T47D (cell line): ENCODE data around the gene FBN3.
"Not testable (repeated sequence)": the region's sequence is repeated elsewhere in the genome, so short reads cannot be mapped to it uniquely, and the experiment has no call there.

Source experiments
- DNase-seq, 2 experiments: peaks; one replicate each; pipeline versions ENCODE4 v3.0.0 to v3.0.0-alpha.2; 2011 to 2012; ENCODE audit warnings: low read depth in 1 of 2, low spot score in 1 of 2
- JUND ChIP-seq: IDR thresholded peaks from 2 replicates; pipeline ENCODE4 v1.6.1; 2012; ENCODE audit warnings: low read depth
- in situ Hi-C: cut with HindIII; loops from 2 replicates; pipeline ENCODE4 v1.10.0; 2016; ENCODE audit warnings: low sequenced_read_pairs, low pct_unique_long_range_greater_than_20kb

FBN3 gene

DNA sequence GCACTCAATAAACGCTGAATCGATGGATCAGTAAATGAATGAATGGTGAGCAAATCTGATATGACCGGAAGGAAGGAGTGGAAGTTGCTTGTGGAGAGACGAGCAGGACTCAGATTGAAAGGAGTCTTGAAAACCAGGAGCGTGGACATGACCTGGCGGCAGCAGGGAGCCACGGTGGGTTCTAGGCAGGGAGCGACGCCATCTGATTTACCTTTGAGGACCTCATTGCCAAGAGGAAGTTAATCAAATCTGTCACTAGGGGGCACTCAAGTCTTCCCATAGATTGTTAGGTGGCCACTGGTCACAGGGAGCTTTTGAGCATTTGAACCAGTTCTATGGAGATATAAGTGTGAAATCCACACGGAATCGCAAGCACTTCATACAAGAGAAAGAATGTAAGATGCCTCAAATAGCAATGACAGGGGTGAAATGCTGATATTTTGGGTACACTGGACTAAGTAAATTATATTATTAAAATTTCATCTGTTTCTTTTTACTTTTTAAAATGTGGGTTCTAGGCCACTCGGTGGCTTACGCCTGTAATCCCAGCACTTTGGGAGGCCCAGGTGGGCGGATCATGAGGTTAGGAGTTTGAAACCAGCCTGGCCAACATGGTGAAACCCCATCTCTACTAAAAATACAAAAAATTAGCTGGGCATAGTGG, 9.2 kb upstream of the FBN3 start:
- in situ Hi-C loops: no loop called here
- DNase-seq: peak; percentile 50 to 87
- TF ChIP-seq JUND: no peak

DNA sequence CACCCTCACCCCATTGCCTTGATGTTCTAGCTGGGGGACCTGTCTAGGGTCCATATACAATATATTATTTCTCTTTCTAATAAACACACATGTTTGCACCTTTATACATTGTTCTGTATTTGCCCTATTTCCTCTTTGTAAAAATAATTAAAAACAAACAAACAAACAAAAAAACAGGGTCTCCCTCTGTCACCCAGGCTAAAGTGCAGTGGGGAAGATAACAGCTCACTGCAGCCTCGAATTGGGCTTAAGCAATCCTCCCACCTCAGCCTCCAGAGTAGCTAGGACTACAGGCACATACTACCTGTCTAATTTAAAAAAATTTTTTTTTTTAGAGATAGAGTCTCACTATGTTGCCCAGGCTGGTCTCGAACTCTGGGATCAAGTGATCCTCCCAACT, 5.9 kb upstream of the FBN3 start:
- in situ Hi-C loops: no loop called here
- DNase-seq: no peak
- no peak for TF ChIP-seq JUND

DNA sequence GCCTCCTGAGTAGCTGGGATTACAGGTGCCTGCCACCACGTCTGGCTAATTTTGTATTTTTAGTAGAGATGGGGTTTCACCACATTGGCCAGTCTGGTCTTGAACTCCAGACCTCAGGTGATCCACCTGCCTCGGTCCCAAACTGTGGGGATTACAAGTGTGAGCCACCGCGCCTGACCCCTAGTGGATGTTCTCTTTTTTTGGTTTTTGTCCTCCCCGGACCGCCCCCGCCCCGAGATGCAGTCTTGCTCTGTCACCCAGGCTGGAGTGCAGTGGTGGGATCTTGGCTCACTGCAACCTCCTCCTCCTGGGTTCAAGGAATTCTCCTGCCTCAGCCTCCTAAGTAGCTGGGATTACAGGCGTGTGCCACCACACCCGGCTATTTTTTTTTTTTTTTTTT, 4.6 kb upstream of the FBN3 start:
- DNase-seq, in situ Hi-C loops: not testable (repeated sequence)

DNA sequence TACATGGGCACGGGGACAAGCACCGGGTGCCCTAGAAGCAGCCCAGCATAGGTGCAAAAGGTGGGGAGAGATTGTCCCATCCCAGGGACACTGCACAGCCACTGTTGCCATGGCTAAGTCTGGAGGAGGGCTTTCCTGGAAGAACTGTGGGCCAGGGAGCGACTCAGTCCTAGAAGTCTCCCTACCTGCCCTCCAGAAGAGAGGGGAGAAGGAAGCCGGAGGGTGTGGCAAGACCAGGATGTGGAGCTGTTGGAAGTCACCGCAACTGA, 2.3 kb upstream of the FBN3 start:
- in situ Hi-C loops: no loop called here
- peak in 1 of 2 experiments; percentile 1 for DNase-seq
- no peak for TF ChIP-seq JUND

DNA sequence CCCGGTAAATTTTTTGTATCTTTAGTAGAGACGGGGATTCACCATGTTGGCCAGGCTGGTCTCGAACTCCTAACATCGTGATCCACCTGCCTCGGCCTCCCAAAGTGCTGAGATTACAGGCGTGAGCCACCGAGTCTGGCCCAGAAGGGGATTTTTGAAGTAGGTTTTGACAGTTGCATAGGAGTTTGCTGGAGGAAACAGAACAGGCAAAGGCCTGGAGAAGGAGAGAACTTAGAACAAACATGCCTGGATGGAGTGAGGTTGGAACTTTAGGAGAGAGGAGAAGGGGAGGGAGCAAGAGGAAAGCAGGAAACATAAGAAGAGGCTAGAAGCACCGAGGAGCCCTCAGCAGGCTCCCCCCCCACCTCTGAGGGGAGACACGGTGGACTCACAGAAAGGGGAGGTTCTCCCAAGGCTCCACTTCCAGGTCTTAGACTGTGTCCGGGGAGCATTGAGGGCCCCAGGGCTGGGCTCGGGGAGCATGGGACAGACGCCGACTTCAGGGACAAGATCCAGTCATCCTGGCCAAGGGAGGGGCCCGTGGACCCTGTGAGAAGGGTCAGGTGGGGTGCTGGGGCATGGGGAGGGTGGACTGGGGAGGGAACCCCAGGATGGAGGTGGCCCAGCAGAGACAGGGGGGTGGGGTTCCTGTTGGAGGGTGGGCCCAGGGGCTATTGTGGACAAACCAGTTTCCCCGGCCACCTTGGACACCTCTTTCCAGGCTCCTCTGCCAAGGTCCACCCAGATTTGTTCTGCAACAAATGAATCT, 1.8 kb upstream of the FBN3 start:
- DNase-seq: peak in 1 of 2 experiments; percentile 0
- in situ Hi-C loops: no loop called here
- TF ChIP-seq JUND: no peak

DNA sequence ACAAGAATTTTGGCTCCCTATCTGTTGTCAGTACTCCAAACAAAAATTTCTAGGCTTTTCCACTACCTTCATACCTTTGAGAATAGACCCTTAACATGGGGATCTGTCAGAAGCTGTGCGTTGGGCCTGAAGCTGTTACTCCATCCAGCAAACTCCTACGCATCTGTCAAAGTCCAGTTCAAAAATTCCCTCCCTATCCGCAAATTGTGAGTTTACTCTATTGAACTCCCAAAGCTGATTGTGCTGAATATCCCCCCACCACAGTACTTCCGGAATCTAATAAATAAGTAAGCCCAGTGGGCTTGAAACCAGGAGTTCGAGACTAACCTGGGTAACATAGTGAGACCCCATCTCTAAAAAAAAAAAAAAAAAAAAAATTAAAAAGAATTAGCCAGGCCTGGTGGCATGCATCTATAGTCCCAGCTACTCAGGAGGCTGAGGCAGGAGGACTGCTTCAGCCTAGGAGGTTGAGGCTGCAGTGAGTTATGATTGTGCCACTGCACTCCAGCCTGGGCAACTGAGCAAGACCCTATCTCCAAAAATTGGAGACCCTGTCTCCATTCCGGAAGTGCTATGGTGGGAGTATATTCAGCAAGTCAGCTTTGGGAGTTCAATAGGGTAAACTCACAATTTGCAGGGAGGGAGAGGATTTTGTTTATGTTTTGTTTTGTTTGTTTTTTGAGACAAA, 930 bp upstream of the FBN3 start:
- TF ChIP-seq JUND: no peak
- in situ Hi-C loops: no loop called here

DNA sequence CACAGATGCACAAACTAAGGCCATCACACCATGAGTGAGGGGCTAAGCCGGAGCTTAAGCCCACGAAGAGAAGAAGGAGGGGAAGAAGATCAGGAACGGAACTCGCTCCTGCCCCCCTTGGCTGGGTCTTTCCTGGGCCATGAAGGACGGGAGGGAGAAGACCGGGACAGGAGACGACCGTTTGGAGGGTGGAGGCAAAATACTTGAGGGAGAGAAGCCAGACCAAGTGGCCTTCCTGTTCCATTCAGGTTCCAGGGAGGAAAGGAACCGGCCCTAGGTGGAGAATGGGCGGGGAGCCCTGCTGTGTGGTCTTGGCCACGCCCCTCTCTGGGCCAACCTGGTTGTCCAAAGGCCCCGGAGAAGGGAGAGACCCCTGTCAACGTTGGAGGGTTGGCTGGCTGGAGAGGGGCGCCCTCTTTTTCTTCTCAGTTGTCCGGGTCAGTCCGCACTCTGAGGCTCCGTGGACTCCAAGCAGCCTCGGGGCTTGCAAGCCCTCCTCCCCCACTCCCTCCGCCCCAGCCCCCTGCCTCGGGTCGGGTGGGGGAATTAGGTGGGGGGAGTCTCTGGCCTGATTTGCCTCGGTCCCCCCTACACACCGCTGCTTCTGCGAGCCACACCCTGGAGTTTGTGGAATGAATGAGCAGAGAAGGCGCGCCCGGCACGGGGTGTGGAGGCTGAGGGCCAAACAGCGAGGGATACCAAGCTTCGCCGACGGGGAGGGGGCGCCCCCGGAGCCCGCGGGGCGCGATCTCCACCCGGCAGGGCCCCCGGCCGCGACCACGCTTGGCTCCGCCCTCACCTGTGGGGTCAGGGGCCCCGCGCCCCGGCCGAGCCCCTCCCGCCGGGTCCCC, 757 bp downstream of the FBN3 start:
- in situ Hi-C loops: no loop called here
- DNase-seq: peak; percentile 54 to 67
- TF ChIP-seq JUND: no peak

More for the DNA sequence above, 930 bp upstream of the FBN3 start:
- DNase-seq: peak in 1 of 2 experiments; percentile 0

DNA sequence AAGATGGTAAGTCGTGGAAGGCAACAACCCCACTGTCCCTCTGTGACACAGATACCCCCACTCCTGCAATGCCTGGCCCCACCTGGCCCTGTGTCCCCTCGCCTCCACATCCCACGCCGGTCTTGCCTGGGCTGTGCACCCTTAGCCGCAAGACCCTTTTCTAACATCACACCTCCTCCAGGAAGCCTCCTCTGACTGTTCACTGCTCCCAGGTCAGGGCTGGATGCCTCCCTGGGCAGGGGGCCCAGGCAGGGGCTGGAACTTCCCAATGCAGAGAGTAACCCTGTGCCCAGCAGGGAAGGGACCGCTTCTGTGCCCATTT, 1.3 kb downstream of the FBN3 start:
- in situ Hi-C loops: no loop called here
- no peak for TF ChIP-seq JUND
- DNase-seq: no peak

DNA sequence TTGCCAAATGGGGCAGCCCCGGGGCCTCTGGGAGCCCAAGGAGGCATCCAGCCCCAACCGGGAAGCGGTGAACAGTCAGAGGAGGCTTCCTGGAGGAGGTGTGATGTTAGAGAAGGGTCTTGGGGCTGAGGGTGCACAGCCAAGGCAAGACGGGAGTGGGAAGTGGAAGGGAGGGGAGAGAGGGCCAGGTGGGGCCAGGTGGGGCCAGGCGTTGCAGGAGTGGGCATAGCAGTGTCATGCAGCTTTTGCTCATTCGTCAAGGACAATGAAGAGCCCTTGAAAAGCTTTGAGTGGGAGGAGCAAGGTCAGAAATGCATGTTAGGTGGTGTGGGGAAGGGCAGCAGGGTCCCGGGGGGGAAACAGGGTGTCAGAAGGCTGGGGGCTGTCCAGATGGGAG, 1.8 kb downstream of the FBN3 start:
- DNase-seq: no peak
- no peak for TF ChIP-seq JUND
- in situ Hi-C loops: no loop called here

DNA sequence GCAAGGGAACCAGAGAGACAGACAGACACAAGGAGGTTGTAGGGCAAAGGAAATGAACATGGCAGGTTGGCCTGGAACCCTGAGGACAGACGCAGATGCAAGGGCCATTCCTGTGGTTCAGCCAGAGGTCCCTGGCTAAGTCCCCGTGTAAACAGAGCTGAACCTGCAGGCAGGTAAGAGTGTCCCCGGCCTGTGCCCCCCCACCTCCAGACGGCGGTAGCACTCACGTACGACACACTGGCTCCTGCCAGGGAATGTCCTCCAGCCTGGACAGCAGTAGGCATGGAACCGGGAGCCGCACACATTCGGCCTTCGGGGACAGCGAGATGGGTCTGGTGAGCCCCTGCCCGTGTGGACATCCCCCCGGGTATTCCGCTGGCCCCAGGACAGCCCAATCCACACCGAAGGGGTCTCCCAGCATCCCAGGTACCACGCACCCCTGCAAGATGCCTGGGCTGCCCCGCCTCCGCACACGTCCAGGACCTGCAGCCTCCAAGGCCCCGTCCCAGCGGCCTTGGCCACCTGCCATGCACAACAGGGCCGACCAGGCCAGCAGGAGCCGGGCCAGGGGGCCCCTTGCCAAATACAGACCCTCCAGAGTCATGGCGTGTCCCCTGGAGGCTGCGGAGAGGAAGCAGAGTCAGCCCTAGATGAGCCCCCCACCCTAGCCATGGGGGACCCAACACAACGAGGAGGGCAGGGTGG, 2.4 kb downstream of the FBN3 start:
- no peak for TF ChIP-seq JUND
- DNase-seq: peak in 1 of 2 experiments; percentile 1
- in situ Hi-C loops: no loop called here

DNA sequence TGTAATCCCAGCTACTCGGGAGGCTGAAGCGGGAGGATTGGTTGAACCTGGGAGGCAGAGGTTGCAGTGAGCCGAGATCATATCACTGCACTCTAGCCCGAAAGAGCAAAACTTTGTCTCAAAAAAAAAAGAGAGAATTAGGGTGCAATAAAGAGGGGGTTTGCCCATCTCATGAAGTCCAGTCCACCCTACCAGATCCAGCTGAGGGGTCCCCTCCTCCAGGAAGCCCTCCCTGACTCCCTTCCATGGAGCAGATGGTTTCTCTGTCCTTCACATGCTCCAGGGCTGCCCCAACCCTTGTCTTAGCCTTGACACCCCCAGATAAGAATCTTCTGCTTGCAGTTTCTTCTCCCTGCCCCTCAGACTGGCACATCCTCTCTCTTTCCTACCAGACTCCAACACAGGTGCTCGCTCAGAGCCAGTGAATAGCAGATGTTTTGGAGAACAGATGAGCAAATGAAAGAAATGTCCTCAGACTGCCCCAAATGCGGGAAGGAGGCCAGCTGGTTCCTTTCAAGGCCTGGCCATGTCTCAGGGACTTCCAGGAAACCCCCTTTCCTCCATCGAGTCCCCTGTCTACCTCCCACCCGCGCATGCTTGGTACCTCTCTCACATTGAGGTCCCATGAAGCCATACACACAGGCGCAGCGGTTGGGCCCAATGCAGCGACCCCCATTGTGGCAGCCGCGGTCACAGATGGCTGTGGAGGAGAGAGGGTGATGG, 5.0 kb downstream of the FBN3 start:
- DNase-seq: no peak
- in situ Hi-C loops: no loop called here
- TF ChIP-seq JUND: no peak

DNA sequence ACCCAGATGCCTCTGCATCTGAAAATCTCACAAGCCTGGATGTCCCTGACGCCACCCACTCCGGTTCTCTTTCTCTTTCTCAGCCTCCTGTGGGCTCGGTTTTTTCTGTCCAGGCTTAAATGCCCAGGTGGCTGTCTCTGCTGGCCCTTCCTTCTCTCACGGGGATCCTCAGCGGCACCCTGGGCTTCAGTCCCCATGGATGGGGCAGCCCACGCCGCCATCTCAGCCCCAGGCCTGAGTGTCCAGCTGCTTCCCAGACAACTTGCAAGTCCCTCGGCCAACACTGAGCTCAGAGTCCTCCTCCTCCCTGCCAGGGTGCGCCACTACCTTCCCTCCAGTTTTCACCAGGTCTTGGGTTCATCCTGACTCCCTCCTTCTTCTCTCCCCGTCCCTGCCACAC, 6.4 kb downstream of the FBN3 start:
- TF ChIP-seq JUND: no peak
- in situ Hi-C loops: no loop called here
- no peak for DNase-seq
